SK-N-MC (cell line): Measurements from ENCODE around the gene TTC7B.
A peak's percentile ranks its signal among the peaks of the same experiment; 100 is the strongest.

Experiments
- DNase-seq: peaks from one replicate; pipeline ENCODE4 v3.0.0-alpha.2; 2011; ENCODE audit warnings: low read depth, low spot score
- H3K27ac ChIP-seq: fragments of 200-600 bp; sonication (generic); 2 replicates; pipeline ENCODE4 v1.5.1; 2016; ENCODE audit warnings: mixed run types
- H3K36me3 ChIP-seq: fragments of 200-600 bp; sonication (generic); 2 replicates; pipeline ENCODE4 v1.6.1; 2017; ENCODE audit warnings: antibody characterized with exemption, low read length, mixed read lengths; ENCODE audit not compliant: insufficient read depth
- H3K4me3 ChIP-seq: fragments of 200-600 bp; sonication (generic); 2 replicates; pipeline ENCODE4 v1.5.1; 2016
- H3K9ac ChIP-seq: fragments of 200-600 bp; sonication (generic); 2 replicates; pipeline ENCODE4 v1.8.0; 2017; ENCODE audit warnings: mixed run types, mixed read lengths; ENCODE audit not compliant: insufficient read length
- H3K9me3 ChIP-seq: fragments of 200-600 bp; sonication (generic); 2 replicates; pipeline ENCODE4 v1.6.1; 2017; ENCODE audit warnings: low read depth, mild to moderate bottlenecking, antibody characterized with exemption, low read length, moderate library complexity, mixed read lengths
- EZH2 ChIP-seq: fragments of 200-600 bp; sonication (generic); IDR thresholded peaks from one replicate; pipeline ENCODE4 v1.6.1; 2017; ENCODE audit warnings: antibody characterized with exemption
- FOXP2 ChIP-seq: optimal IDR thresholded peaks from 2 replicates; pipeline ENCODE3; 2011; ENCODE audit warnings: mild to moderate bottlenecking, moderate library complexity; ENCODE audit not compliant: insufficient read depth; ENCODE audit errors: extremely low read length, control extremely low read depth
- POLR2AphosphoS5 ChIP-seq: IDR thresholded peaks from 2 replicates; pipeline ENCODE4 v1.6.1; 2012; ENCODE audit warnings: mild to moderate bottlenecking, low read depth, low read length, borderline replicate concordance

The TTC7B gene

DNA sequence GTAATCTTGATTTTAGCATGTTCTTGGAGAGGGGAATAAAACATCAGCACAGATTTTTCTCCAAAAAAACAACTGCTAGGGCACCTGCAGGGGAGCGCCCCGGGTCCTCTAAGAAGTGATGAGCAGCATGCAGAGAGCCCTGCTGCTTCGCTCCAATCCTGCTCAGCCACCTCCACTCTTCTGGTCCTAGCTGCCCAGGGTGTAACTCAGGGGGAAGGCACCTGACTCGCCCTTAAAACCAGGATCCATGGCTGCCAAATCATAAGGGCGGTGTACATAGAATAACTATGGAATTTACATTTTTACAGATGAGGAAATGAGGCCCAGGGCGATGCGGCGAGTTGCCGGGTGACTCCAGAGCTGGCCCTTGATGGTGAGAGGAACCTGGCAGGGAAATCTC is 214.7 kb downstream of the TTC7B start:
- Histone ChIP-seq H3K9me3 (no peaks in the 10 kb centered on the region), H3K27ac (no peak overlapping the region), H3K9ac (no peak overlapping the region), H3K4me3 (no peak overlapping the region), H3K36me3 (no peaks in the 10 kb centered on the region)
- no peak for DNase-seq
- TF ChIP-seq FOXP2: no peak
- no peak for TF ChIP-seq EZH2
- TF ChIP-seq POLR2AphosphoS5: no peak

DNA sequence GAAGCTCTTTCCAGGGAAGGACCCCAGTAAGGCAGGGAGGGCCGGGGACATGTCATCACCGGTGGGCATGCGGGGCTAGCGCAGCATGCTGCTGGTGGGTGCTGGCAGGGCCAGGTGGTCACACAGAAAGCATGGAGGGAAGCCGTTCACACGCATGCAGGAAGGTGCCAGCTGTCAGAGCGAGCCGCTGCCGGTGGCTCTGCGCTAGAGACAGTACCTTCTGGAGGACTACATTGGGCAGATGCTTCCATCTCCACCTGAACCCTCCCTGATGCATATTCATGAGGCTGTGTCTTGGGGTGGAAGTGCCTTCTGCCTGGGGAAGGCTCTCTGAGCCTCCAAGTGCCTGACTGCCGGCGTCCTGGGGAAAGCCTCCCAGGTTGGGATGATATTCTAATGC is 215.6 kb downstream of the TTC7B start:
- TF ChIP-seq FOXP2: no peak
- TF ChIP-seq POLR2AphosphoS5: no peak
- TF ChIP-seq EZH2: no peak
- DNase-seq: no peak
- no peak overlapping the region for H3K4me3 ChIP-seq
- H3K27ac ChIP-seq: no peak overlapping the region
- H3K36me3 ChIP-seq: no peaks in the 10 kb centered on the region
- no peak overlapping the region for H3K9ac ChIP-seq
- H3K9me3 ChIP-seq: no peaks in the 10 kb centered on the region

DNA sequence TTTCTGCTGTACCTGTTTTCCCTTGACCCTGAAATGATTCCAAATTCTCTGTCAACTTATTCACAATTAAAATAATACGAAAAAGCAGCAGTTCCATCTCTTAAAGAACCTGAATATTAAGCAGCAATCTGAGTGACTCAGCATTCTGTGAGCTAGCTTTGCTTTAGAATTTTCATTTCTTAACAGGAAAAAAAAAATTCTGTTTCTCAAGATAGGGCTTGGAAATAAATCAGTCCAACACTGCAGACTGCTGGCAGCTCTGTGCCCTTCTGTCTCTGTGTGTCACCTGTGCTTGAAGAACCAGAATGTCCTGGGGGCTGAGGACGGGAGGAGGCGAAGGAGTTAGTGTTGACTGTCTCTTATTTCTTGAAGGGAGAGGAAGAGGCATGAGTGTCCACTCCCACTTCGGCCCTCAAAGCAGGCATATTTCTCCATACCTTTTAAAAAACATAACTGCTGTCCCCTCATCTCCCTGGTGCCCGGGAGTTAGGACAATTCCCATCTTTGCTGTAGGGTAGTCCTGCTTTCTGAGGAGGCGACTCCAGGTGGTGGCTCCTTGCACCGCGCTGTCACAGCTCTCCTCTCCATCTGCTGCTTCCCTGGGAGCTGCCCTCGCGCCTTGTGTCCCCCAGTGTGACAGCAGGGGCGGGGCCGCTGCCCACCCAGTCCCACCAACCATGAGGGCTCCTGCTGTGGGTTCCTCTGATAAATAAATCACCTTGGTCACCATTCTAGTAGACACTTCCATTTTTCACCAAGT is 216.3 kb downstream of the TTC7B start:
- Histone ChIP-seq H3K9me3 (no peaks in the 10 kb centered on the region), H3K9ac (peak overlapping the region; percentile 12), H3K27ac (peak overlapping the region; percentile 73), H3K4me3 (no peak overlapping the region), H3K36me3 (no peaks in the 10 kb centered on the region)
- peak; percentile 12 for DNase-seq
- TF ChIP-seq FOXP2 (no peak), EZH2 (no peak), POLR2AphosphoS5 (no peak)

DNA sequence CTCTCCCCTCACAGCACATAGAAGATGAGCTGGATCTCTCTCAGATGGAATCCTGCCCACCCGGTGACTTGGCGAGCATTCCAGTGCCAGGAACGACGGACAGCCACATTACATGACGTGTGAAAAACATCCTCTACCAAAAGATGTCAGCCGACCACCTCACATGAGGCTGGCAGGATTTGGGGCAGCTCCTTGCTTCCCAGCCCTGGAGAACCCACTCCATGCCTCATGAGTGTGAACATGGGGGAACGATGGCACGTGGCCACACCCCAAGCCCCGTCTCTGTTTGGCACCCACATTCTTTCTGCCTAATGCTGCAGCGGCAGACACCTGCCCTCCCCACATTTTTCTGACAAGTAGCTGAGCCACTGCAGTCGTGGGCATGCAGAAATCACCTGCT is 216.9 kb downstream of the TTC7B start:
- peak overlapping the region; percentile 73; the same call in 1 of the 2 replicates for H3K27ac ChIP-seq
- TF ChIP-seq FOXP2 (no peak), EZH2 (no peak), POLR2AphosphoS5 (no peak)
- H3K9me3 ChIP-seq: no peaks in the 10 kb centered on the region
- no peak overlapping the region for H3K4me3 ChIP-seq
- no peaks in the 10 kb centered on the region for H3K36me3 ChIP-seq
- H3K9ac ChIP-seq: no peak overlapping the region
- no peak for DNase-seq

DNA sequence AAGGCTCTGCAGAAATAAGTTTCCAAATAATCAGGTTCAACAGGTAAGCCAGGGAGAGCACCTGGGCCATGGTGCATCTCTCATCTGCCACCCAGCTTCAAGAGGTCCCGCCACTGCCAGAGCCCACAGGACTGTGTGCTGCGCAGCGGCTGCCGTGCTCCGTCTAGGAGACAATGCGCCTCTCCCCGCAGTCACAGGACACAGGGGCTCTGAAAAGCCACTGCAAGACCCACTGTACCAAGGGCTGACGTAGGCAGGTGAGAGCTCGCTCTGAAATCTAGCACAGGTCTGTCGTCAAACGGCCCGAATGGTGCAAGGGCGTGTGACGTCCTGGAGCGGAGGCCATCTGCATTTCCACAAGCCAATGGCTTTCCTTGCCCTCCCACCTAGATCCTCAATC is 218.3 kb downstream of the TTC7B start:
- Histone ChIP-seq H3K36me3 (no peaks in the 10 kb centered on the region), H3K27ac (no peak overlapping the region), H3K9me3 (no peaks in the 10 kb centered on the region), H3K4me3 (no peak overlapping the region), H3K9ac (no peak overlapping the region)
- TF ChIP-seq EZH2: no peak
- no peak for TF ChIP-seq FOXP2
- no peak for TF ChIP-seq POLR2AphosphoS5
- no peak for DNase-seq

DNA sequence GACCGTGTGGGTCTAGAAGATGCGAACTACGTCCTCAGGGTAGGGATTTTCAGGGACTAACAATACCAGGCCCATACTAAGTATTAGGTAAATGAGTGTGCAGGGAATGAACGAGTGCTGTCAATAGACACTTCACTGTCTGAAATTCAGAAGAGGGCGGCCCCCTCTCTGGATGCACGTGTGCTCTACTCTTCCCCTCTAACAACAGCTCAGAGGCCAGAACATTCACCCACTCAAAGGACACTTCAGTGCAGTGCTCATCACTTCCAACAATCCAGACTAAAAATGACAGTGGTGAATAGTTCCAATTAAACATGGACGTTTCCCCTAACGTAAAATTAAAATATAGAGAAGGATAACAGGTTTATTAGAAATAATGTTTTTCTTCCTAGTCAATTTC is 219.5 kb downstream of the TTC7B start:
- no peaks in the 10 kb centered on the region for H3K36me3 ChIP-seq
- no peak overlapping the region for H3K9ac ChIP-seq
- no peak overlapping the region for H3K27ac ChIP-seq
- no peak for TF ChIP-seq FOXP2
- TF ChIP-seq EZH2: no peak
- no peak for TF ChIP-seq POLR2AphosphoS5
- no peak overlapping the region for H3K4me3 ChIP-seq
- no peak for DNase-seq
- no peaks in the 10 kb centered on the region for H3K9me3 ChIP-seq

DNA sequence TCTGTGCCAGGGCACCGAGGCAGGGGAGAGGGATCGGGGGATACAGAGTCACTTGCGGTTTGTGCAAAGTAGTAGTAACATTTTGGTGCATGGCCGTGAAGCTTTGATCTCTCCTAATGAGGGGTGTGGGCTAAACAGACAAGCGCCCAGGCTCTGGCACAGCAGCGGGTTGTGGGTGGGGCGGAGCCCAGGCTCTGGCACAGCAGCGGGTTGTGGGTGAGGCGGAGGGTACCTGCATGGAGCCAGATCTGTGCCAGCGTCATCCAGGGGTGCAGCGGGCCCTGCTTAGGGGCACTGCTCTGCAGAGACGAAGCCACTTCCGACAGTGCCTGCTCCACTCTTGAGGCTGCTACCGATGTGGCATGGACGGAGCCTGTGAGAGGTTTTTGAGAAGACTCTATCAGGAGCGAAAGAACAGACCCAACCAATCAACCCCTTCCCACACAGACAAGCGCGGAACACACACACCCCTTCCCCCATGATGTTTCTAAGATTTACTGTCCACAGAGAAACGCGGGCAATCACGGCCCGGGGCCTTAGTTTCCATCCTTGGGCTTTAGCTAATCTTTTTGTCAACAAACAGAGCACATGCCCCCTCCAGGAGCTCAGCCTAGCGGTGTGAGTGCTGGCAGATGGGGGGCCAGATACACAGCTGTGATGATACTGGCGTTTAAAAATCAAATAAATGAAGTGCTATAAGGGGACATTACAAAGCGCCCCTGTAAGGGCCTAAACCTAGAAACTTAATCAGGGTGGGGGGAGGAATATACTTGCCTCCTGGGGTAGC is 222.8 kb downstream of the TTC7B start:
- DNase-seq: no peak

DNA sequence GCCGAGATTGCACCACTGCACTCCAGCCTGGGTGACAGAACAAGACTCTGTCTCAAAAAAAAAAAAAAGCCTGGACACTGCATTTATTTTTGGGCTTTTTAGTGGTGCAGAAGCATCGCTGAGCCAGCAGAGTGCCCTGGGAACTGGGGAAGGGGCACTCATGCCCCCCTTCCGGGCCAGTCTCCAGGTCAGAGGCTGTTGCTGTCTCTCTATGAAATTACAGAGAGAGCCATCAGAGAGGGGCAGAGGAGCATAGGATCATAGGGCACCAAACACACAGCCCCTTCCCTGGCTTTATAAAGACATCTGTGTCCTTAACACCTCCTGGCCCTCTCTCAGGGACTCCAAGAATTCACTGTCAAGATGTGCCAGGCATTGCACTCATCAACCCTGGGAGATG is 223.6 kb downstream of the TTC7B start:
- Histone ChIP-seq H3K9ac (no peak overlapping the region), H3K9me3 (no peaks in the 10 kb centered on the region), H3K4me3 (no peak overlapping the region), H3K36me3 (no peaks in the 10 kb centered on the region), H3K27ac (no peak overlapping the region)
- no peak for DNase-seq
- TF ChIP-seq POLR2AphosphoS5 (no peak), FOXP2 (no peak), EZH2 (no peak)

More for the DNA sequence above, 222.8 kb downstream of the TTC7B start:
- no peak overlapping the region for H3K9ac ChIP-seq
- no peaks in the 10 kb centered on the region for H3K36me3 ChIP-seq
- no peak overlapping the region for H3K4me3 ChIP-seq
- TF ChIP-seq FOXP2 (no peak), POLR2AphosphoS5 (no peak), EZH2 (no peak)
- H3K27ac ChIP-seq: no peak overlapping the region
- H3K9me3 ChIP-seq: no peaks in the 10 kb centered on the region
